HG02588 (cell line): ENCODE data around the gene TMEM215.

Source experiments
- ATAC-seq: cut with Tn5 transposase; IDR thresholded peaks from one replicate; pipeline ENCODE4 v1.9.1; 2021; ENCODE audit warnings: mild to moderate bottlenecking, moderate library complexity; ENCODE audit not compliant: unreplicated experiment

Gene TMEM215

DNA sequence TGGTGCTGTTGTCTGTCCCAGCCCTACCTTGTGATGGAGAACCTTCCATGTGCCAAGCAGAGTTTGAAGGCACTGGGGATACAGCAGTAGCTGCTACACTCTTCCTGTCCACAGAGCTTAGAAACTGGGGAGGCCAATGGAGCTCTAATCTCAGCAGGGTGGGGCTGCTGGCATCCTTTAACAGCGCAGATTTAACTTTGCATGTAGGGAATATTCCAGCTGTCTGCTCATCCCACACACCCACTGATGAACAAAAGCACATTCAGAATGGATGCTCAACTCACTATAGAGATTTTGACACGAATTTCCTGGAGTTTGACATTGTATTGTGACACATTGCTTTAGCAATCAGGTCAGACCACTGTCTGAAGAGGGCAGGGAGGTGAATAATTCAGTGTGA lies 49.0 kb downstream of the TMEM215 start:
- no peak for ATAC-seq
